ENCODE results near the gene P2RY6.

The P2RY6 gene

GRCh38 chr11:73311394-73311869 lies 39.3 kb downstream of the P2RY6 start:
- Histone ChIP-seq H3K27me3 (ENCODE audit: control insufficient read depth, insufficient read depth, low read length) (peaks cover 19% of the 10 kb centered on the region), H3K4me1 (ENCODE audit: control insufficient read depth, insufficient read depth, low read length) (peaks cover 51% of the 10 kb centered on the region), H3K36me3 (ENCODE audit: control insufficient read depth, insufficient read depth, low read length) (no peaks in the 10 kb centered on the region), H3K4me3 (ENCODE audit: low read length) (no peak overlapping the region), H3K9ac (ENCODE audit: low read length) (no peak overlapping the region), H3K9me3 (ENCODE audit: control insufficient read depth, low read length) (no peaks in the 10 kb centered on the region)

DNA sequence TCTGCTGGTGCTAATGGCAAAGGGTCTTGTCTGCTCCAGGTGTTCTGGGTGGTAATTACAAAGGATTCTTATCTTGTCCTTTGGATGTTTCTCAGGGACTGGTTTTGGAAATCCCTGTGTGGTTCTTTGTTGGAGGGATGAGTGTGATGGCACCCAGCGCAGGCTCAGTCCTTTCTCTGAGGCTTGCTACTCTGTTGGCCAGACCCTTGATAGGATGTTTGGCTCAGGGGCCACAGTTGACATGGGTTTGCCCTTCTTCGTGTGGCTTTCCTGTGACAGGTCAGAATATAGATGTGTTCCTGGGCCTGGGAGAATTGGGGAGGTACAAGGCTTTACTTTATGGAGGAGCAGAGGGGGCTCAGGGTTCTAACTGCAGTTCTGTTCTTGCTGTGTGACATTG lies 39.9 kb downstream of the P2RY6 start:
- no peak overlapping the region for H3K9ac ChIP-seq (ENCODE audit: low read length)
- no peaks in the 10 kb centered on the region for H3K9me3 ChIP-seq (ENCODE audit: control insufficient read depth, low read length)
- H3K4me3 ChIP-seq (ENCODE audit: low read length), result no peak overlapping the region
- no peaks in the 10 kb centered on the region for H3K36me3 ChIP-seq (ENCODE audit: control insufficient read depth, insufficient read depth, low read length)
- peaks cover 51% of the 10 kb centered on the region for H3K4me1 ChIP-seq (ENCODE audit: control insufficient read depth, insufficient read depth, low read length)
- H3K27me3 ChIP-seq (ENCODE audit: control insufficient read depth, insufficient read depth, low read length), result peaks cover 18% of the 10 kb centered on the region

DNA sequence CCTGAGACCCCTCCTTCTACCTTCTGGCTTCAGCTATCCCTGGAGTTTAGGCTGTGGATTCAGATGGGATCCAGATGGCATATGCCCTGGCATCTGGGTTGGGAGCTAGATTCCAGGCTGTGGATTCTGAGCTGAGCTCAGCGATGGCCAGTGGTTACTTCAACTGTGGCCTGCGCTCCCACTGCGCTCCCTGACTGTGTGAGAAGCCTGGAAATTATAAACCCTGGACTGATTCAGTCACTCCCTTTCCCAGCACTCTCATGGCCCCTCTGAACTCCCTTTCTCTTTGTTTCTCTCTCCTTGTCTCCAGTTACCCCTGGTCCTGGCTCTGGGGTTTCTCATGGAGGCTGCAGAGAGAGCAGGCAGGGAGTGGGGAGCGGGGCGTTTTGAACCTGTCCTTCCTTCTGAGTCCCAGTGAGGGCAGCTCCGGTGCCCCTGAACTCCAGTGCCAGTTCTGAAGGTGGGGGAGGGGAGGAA lies 40.8 kb downstream of the P2RY6 start:
- no peaks in the 10 kb centered on the region for H3K36me3 ChIP-seq (ENCODE audit: control insufficient read depth, insufficient read depth, low read length)
- H3K9me3 ChIP-seq (ENCODE audit: control insufficient read depth, low read length), result no peaks in the 10 kb centered on the region
- peak overlapping the region; percentile 22 for H3K9ac ChIP-seq (ENCODE audit: low read length)
- peaks cover 49% of the 10 kb centered on the region for H3K4me1 ChIP-seq (ENCODE audit: control insufficient read depth, insufficient read depth, low read length)
- H3K4me3 ChIP-seq (ENCODE audit: low read length), result no peak overlapping the region
- peaks cover 15% of the 10 kb centered on the region for H3K27me3 ChIP-seq (ENCODE audit: control insufficient read depth, insufficient read depth, low read length)

DNA sequence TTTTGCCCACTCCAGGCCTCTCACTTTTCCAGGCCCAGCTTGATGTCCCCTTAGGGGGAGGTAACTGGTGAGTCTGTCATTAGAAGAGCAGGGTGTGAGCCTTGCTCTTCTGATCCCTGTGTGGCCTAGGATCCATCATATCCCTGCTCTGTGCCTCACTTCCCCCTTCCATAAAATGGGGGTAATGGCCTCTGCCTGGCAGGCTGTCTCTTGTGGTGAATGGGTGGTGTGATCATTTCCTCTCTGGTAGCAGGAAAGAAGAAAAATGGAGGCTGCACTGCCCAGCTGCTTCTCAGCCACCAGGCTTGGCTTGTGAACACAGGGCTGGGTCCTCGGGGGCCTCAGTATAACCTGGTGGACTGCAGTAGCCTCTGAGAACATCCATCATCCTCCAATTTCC lies 41.5 kb downstream of the P2RY6 start:
- H3K4me3 ChIP-seq (ENCODE audit: low read length), result no peak overlapping the region
- H3K4me1 ChIP-seq (ENCODE audit: control insufficient read depth, insufficient read depth, low read length), result peaks cover 43% of the 10 kb centered on the region
- peaks cover 7% of the 10 kb centered on the region for H3K27me3 ChIP-seq (ENCODE audit: control insufficient read depth, insufficient read depth, low read length)
- H3K9ac ChIP-seq (ENCODE audit: low read length), result peak overlapping the region; percentile 28
- H3K36me3 ChIP-seq (ENCODE audit: control insufficient read depth, insufficient read depth, low read length), result no peaks in the 10 kb centered on the region
- no peaks in the 10 kb centered on the region for H3K9me3 ChIP-seq (ENCODE audit: control insufficient read depth, low read length)

- peaks cover 2% of the 10 kb centered on the region for H3K27me3 ChIP-seq (ENCODE audit: control insufficient read depth, insufficient read depth, low read length)
- H3K36me3 ChIP-seq (ENCODE audit: control insufficient read depth, insufficient read depth, low read length), result no peaks in the 10 kb centered on the region
- H3K4me3 ChIP-seq (ENCODE audit: low read length), result no peak overlapping the region
- H3K9me3 ChIP-seq (ENCODE audit: control insufficient read depth, low read length), result no peaks in the 10 kb centered on the region
- peaks cover 38% of the 10 kb centered on the region for H3K4me1 ChIP-seq (ENCODE audit: control insufficient read depth, insufficient read depth, low read length)
- H3K9ac ChIP-seq (ENCODE audit: low read length), result no peak overlapping the region
Measured at GRCh38 chr11:73314117-73314961, 42.2 kb downstream of the P2RY6 start.

DNA sequence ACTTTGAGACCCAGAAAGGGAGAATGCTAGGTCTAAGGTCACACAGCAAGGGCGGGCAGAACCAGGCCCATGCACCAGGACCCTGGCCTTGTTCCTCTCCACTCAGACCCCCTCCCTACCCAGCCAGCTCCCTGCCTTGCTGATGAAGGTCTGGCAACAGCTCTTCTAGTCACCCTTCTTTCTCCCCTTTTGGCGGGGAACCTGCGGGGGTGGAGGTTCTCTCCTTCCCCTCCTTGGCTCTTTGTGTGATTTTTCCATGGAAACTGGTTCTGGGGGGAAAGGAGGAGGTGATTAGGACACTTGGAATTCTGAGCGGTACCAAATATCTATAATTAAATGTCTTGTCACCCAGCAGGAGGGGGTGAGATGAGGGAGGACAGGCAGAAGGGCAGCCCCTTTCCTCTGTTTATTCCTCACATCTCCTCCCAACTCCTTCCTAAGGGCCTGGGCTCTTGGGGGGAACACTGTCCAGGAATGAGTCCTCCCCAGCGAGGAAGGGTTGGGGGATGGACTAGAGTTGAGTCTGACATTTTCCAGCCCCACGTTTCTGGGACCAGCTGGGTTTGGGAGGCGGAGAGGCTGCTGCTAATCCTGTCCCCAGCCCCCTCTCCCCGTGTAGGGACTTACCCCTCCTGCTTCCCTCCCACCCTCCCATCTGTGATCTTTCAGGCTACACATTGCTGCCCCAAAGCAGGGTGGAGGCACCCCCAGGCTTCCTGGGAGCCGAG lies 43.3 kb downstream of the P2RY6 start:
- H3K9me3 ChIP-seq (ENCODE audit: control insufficient read depth, low read length), result no peaks in the 10 kb centered on the region
- no peak overlapping the region for H3K4me3 ChIP-seq (ENCODE audit: low read length)
- H3K9ac ChIP-seq (ENCODE audit: low read length), result no peak overlapping the region
- no peaks in the 10 kb centered on the region for H3K36me3 ChIP-seq (ENCODE audit: control insufficient read depth, insufficient read depth, low read length)
- H3K4me1 ChIP-seq (ENCODE audit: control insufficient read depth, insufficient read depth, low read length), result peaks cover 38% of the 10 kb centered on the region
- H3K27me3 ChIP-seq (ENCODE audit: control insufficient read depth, insufficient read depth, low read length), result no peaks in the 10 kb centered on the region

DNA sequence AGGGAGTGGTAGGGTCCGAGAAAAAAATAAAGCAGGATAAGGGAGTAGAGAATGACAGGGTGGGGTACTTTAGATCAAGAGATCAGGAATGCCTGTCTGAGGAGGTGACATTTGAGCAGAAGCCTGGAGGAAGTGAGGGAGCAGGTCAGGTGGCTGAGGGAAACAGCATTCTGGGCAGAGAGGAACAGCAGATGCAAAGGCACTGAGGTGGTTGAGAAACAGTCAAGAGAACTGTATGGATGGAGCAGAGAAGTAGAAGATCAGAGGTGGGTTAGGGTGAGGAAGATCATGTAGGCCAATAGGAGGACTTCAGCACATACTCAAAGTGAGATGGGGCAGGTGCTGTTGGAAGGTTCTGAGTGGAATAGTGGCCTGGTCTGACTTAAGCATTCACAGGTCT lies 44.3 kb downstream of the P2RY6 start:
- no peak overlapping the region for H3K4me3 ChIP-seq (ENCODE audit: low read length)
- H3K9me3 ChIP-seq (ENCODE audit: control insufficient read depth, low read length), result no peaks in the 10 kb centered on the region
- H3K27me3 ChIP-seq (ENCODE audit: control insufficient read depth, insufficient read depth, low read length), result no peaks in the 10 kb centered on the region
- H3K4me1 ChIP-seq (ENCODE audit: control insufficient read depth, insufficient read depth, low read length), result peaks cover 44% of the 10 kb centered on the region
- H3K9ac ChIP-seq (ENCODE audit: low read length), result no peak overlapping the region
- no peaks in the 10 kb centered on the region for H3K36me3 ChIP-seq (ENCODE audit: control insufficient read depth, insufficient read depth, low read length)

DNA sequence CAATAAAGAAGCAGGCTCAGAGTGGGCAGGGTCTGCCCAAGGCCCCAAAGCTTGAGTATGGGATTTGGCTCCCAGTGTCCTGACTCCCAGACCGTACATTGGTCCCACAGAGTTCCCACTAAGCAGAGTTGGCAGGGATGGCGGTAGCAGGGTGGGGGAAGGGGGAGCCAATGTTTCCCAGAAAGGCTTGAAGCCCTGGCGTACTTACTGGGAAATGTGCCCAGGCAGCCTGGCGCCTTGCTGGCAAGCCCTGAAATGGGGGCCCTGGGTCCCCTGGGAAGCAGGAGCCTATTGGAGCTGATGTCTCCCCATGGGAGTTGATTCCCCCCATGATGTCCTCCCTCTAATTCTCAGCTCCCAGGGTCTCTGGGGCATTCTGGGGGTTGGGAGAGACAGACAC lies 45.2 kb downstream of the P2RY6 start:
- no peak overlapping the region for H3K9ac ChIP-seq (ENCODE audit: low read length)
- no peaks in the 10 kb centered on the region for H3K36me3 ChIP-seq (ENCODE audit: control insufficient read depth, insufficient read depth, low read length)
- H3K4me1 ChIP-seq (ENCODE audit: control insufficient read depth, insufficient read depth, low read length), result peaks cover 50% of the 10 kb centered on the region
- H3K27me3 ChIP-seq (ENCODE audit: control insufficient read depth, insufficient read depth, low read length), result no peaks in the 10 kb centered on the region
- no peak overlapping the region for H3K4me3 ChIP-seq (ENCODE audit: low read length)
- no peaks in the 10 kb centered on the region for H3K9me3 ChIP-seq (ENCODE audit: control insufficient read depth, low read length)

DNA sequence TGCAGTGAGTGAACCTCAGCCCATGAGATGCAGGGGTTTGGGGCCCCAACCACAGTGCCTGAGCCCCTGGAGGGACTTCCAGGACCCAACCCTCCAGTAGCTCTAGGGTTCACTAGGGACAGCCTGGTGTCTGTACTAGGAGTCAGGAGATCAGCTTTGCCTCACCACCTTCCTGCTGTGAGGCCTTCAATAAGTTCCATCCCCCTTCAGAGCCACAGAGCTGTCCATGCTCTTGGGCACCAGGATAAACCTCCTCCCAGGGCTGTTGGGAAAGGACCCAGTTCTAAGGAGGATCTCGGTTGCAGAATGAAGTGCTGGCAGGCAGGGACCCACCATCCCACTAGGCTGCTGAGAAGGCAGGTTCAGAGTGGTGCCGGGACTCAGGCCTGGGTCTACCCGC lies 45.7 kb downstream of the P2RY6 start:
- no peaks in the 10 kb centered on the region for H3K27me3 ChIP-seq (ENCODE audit: control insufficient read depth, insufficient read depth, low read length)
- H3K4me1 ChIP-seq (ENCODE audit: control insufficient read depth, insufficient read depth, low read length), result peaks cover 51% of the 10 kb centered on the region
- H3K36me3 ChIP-seq (ENCODE audit: control insufficient read depth, insufficient read depth, low read length), result no peaks in the 10 kb centered on the region
- no peaks in the 10 kb centered on the region for H3K9me3 ChIP-seq (ENCODE audit: control insufficient read depth, low read length)
- H3K9ac ChIP-seq (ENCODE audit: low read length), result no peak overlapping the region
- H3K4me3 ChIP-seq (ENCODE audit: low read length), result no peak overlapping the region

GRCh38 chr11:73318501-73319011 lies 46.4 kb downstream of the P2RY6 start:
- Histone ChIP-seq H3K9ac (ENCODE audit: low read length) (no peak overlapping the region), H3K36me3 (ENCODE audit: control insufficient read depth, insufficient read depth, low read length) (no peaks in the 10 kb centered on the region), H3K4me1 (ENCODE audit: control insufficient read depth, insufficient read depth, low read length) (peaks cover 53% of the 10 kb centered on the region), H3K9me3 (ENCODE audit: control insufficient read depth, low read length) (no peaks in the 10 kb centered on the region), H3K4me3 (ENCODE audit: low read length) (no peak overlapping the region), H3K27me3 (ENCODE audit: control insufficient read depth, insufficient read depth, low read length) (no peaks in the 10 kb centered on the region)

DNA sequence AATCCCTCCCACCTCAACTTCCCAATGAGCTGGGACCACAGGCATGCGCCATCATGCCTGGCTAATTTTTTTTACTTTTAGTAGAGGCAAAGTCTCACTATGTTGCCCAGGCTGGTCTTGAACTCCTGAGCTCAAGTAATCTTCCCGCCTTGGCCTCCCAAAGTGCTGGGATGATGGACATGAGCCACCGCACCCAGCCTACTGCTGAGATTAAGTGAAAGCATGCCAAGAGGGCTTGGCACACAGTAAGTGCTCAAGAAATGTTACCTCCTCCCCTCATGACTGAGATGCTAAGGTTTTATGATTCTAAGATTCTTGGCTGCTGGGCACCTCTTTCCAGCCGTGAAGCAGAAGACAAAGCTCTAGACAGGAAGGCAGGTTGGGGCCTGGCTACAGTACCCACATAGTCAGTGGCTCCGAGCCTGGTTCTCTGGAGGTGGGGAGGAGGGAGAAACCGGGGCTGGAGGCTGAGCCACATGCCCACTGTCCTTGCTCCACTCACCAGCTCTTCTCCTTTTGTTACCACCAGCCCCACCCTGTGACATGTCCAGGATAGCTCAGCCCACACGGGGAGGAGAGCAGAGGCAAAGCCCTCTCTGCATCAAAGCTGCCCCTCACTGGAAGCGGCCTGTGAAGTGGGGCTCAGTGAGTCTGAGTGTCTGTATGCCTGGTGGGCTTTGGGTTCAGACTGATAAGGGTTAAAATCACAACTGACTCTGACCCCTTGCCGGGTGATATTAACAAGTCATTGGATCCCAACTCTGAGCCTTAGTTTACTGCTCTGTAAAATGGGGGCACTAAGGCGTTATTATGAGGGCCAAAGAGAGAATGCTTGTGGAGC lies 48.8 kb downstream of the P2RY6 start:
- Histone ChIP-seq H3K36me3 (ENCODE audit: control insufficient read depth, insufficient read depth, low read length) (no peaks in the 10 kb centered on the region), H3K4me3 (ENCODE audit: low read length) (no peak overlapping the region), H3K27me3 (ENCODE audit: control insufficient read depth, insufficient read depth, low read length) (no peaks in the 10 kb centered on the region), H3K9me3 (ENCODE audit: control insufficient read depth, low read length) (no peaks in the 10 kb centered on the region), H3K4me1 (ENCODE audit: control insufficient read depth, insufficient read depth, low read length) (peaks cover 59% of the 10 kb centered on the region), H3K9ac (ENCODE audit: low read length) (peak overlapping the region; percentile 13)

Data from mucosa of stomach (tissue), 1 donor.